Upper lobe of right lung (tissue), 1 donor: Measurements from ENCODE around the gene ITGAL. TPM values are rescaled to one million over a fixed set of nuclear protein-coding genes. Genes with fewer than 3 reads are reported as not detected.

ENCODE experiments used
- ATAC-seq: fragments of 200-7000 bp; cut with Tn5 transposase; one replicate; pipeline ENCODE4 v1.9.1; 2020; ENCODE audit warnings: mild to moderate bottlenecking, moderate library complexity
- DNase-seq: peaks from one replicate; pipeline ENCODE4 v3.0.0-alpha.2; 2020
- H3K27ac ChIP-seq: fragments of 200-600 bp; one replicate; pipeline ENCODE4 v1.8.0; 2022
- H3K27me3 ChIP-seq: fragments of 200-600 bp; one replicate; pipeline ENCODE4 v1.8.0; 2022; ENCODE audit warnings: mild to moderate bottlenecking
- H3K36me3 ChIP-seq: fragments of 200-600 bp; one replicate; pipeline ENCODE4 v1.8.0; 2022
- H3K4me1 ChIP-seq: fragments of 200-600 bp; one replicate; pipeline ENCODE4 v1.8.0; 2022
- H3K4me3 ChIP-seq: fragments of 200-600 bp; one replicate; pipeline ENCODE4 v1.8.0; 2022; ENCODE audit warnings: mild to moderate bottlenecking
- H3K9me3 ChIP-seq: fragments of 200-600 bp; one replicate; pipeline ENCODE4 v1.8.0; 2022
- CTCF ChIP-seq: fragments of 200-600 bp; IDR thresholded peaks from one replicate; pipeline ENCODE4 v1.8.0; 2022; ENCODE audit warnings: antibody characterized with exemption
- intact Hi-C: fragments of 100-400 bp; cut with DNase I; formaldehyde crosslinking; loops from one replicate; pipeline ENCODE4 v1.11.0; 2022
- long read RNA-seq: library from polyadenylated mRNA; unstranded; transcript quantifications from one replicate; pipeline ENCODE4 v2.0.0, GENCODE V29; 2021
- total RNA-seq: library from RNA; stranded (reverse); fragmentation: NEBNext Ultra II Directional; extraction: Animal tissue kit (Norgen Biotek cat#: 25700); gene quantifications from one replicate; pipeline ENCODE4 v1.2.1, GENCODE V29; 2021
- donor health status: DM: no; HTN: yes; CAD: no; lungs with severe emphysema.

The ITGAL gene
- 62.8 TPM for total RNA-seq
- long read RNA-seq, full-length matches to known transcripts = 9 of 40 reads
- long read RNA-seq, partial matches to known transcripts = 21 of 40 reads
- long read RNA-seq, other reads (novel, unspliced or antisense) = 10 of 40 reads

DNA sequence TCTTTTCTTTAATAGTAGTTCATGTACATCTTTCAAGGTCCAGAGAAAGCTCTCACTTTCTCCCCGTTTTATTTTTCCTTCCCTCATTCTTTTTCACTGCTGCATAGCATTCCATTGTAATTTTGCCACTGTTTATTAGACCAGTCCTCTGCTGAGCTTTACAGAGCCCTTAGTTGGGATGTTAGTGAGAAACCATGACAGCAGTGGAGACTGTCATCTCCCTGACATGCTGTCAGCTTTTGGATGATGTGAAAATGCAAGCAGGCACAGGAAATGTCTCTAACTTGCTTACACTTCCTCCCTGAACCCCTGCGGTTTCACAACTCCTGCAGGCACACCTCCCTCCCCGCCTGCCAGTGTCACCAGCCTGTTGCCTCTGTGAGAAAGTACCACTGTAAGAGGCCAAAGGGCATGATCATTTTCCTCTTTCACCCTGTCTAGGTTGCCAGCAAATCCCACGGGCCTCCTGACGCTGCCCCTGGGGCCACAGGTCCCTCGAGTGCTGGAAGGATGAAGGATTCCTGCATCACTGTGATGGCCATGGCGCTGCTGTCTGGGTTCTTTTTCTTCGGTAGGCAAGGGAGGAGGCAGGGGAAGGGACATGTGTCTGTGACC lies at the start of gene ITGAL:
TSS of gene ITGAL (plus strand) at position 415 of the 615 bp plus-strand sequence. CDS start at position 511, 96 bp downstream.
- Histone ChIP-seq H3K4me1 (peaks cover 7% of the 10 kb centered on the region), H3K9me3 (no peaks in the 10 kb centered on the region), H3K27ac (peak within 1 kb of the TSS; percentile 66), H3K36me3 (no peaks in the 10 kb centered on the region), H3K27me3 (peaks cover 9% of the 10 kb centered on the region), H3K4me3 (peak within 1 kb of the TSS; percentile 45)
- intact Hi-C loops = no loop called here
- DNase-seq = peak; percentile 83
- ATAC-seq = peak; percentile 93
- no peak for TF ChIP-seq CTCF

GRCh38 chr16:30428055-30428454 lies 44.5 kb upstream of the ITGAL start:
- ATAC-seq = no peak

DNA sequence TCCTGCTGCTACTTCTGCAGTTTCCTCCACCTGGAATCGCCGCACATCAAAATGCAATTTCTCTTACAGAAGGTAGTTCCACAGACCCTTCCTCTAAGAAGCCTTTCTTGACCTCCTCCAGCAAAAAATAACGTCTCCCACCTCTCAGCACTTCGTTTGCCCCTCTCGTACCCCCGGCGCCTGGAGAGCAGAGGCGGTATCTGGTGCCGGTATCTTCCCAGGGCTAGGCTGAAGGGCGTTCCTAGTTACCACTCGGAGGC lies 43.2 kb upstream of the ITGAL start:
- ATAC-seq (no peak), DNase-seq (no peak)
- intact Hi-C loops = no loop called here
- no peaks in the 10 kb centered on the region for H3K9me3 ChIP-seq
- H3K27ac ChIP-seq = peak overlapping the region; percentile 49
- H3K4me1 ChIP-seq = peaks cover 16% of the 10 kb centered on the region
- TF ChIP-seq CTCF = no peak
- peak overlapping the region; percentile 73 for H3K4me3 ChIP-seq
- peaks cover 4% of the 10 kb centered on the region for H3K36me3 ChIP-seq
- H3K27me3 ChIP-seq = no peaks in the 10 kb centered on the region

More at GRCh38 chr16:30428055-30428454, 44.5 kb upstream of the ITGAL start:
- no peak for DNase-seq
- Histone ChIP-seq H3K27ac (no peak overlapping the region), H3K36me3 (peaks cover 17% of the 10 kb centered on the region), H3K4me1 (peaks cover 16% of the 10 kb centered on the region), H3K4me3 (no peak overlapping the region), H3K27me3 (no peaks in the 10 kb centered on the region), H3K9me3 (no peaks in the 10 kb centered on the region)
- TF ChIP-seq CTCF = no peak
- intact Hi-C loops = no loop called here

DNA sequence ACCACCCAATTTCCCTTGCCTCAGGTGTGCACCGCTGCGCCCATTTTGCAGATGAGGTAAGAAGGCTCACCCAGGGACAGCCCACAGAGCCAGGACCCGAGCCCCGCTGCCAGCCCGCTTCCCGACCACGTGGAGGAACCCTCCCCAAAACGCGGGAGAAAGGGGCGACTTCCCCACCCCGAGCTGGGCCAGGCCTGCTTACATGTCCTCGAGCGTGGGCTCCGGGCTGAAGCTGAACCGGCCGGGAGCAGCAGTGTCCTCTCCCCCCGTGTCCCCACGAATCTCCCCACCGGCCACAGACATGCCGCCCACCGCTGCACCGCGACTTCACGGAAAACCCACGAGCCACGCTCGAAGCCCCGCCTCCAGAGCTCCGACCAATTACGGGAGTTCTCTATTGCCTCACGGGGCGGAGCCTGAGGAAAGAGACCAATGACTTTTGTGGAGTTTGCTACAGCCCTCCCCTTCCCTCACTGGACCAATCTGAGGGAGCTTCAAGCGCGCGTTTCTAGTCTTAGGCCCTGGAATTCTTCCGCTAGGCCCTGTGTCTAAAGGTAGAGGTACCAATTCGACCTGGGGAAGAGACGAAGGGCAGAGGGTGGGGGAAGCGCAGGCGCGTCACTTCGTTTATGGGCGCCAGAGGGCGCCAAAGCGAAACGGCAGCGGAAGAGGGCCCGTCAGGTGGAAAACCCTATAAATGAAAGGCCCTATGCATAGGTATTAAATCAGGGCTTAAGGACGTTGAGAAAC lies 42.7 kb upstream of the ITGAL start, which contains the start of gene DCTPP1:
TSS of gene DCTPP1 (minus strand) at position 353 of the 750 bp plus-strand sequence. CDS start at position 303, 50 bp downstream.
- H3K27me3 ChIP-seq = no peaks in the 10 kb centered on the region
- H3K36me3 ChIP-seq = no peaks in the 10 kb centered on the region
- H3K9me3 ChIP-seq = no peaks in the 10 kb centered on the region
- peak within 1 kb of the TSS; percentile 49 for H3K27ac ChIP-seq
- DNase-seq = peak; percentile 95
- H3K4me3 ChIP-seq = peak within 1 kb of the TSS; percentile 73
- TF ChIP-seq CTCF = peak; percentile 76
- peaks cover 16% of the 10 kb centered on the region for H3K4me1 ChIP-seq
- intact Hi-C loops = no loop called here
- ATAC-seq = peak; percentile 99

GRCh38 chr16:30430428-30430970 lies 42.0 kb upstream of the ITGAL start:
- H3K4me1 ChIP-seq = peaks cover 16% of the 10 kb centered on the region
- DNase-seq (no peak), ATAC-seq (peak; percentile 16)
- H3K36me3 ChIP-seq = no peaks in the 10 kb centered on the region
- no peak for TF ChIP-seq CTCF
- H3K27me3 ChIP-seq = no peaks in the 10 kb centered on the region
- no peaks in the 10 kb centered on the region for H3K9me3 ChIP-seq
- intact Hi-C loops = no loop called here
- H3K27ac ChIP-seq = peak overlapping the region; percentile 48
- H3K4me3 ChIP-seq = peak overlapping the region; percentile 73
